COLO829 (cell line): Measurements from ENCODE around the gene SPATA6.
"Not testable (repeated sequence)": the region's sequence is repeated elsewhere in the genome, so short reads cannot be mapped to it uniquely, and the experiment has no call there.

ENCODE experiments used
- DNase-seq: peaks from one replicate; pipeline ENCODE4 v3.0.0; 2012; ENCODE audit warnings: low spot score

Gene SPATA6

DNA sequence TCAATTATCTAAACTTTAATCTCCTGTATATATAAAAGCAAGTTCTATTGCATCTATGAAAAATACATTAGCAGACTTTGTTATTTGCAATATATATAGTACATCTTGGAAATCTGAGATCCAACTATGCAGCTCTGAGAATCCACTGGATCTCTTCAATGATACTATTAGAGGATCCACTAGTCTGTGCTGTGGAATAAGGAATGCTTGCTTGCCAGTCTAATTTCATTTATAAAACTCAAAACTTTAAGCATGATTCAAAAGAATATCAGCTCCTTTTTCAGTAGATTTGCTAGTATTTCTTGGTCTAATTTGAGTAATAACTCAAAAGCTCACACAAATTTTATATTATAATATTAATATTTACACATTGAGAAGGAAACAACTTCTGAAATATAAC lies 115.1 kb downstream of the SPATA6 start:
- DNase-seq: no peak

DNA sequence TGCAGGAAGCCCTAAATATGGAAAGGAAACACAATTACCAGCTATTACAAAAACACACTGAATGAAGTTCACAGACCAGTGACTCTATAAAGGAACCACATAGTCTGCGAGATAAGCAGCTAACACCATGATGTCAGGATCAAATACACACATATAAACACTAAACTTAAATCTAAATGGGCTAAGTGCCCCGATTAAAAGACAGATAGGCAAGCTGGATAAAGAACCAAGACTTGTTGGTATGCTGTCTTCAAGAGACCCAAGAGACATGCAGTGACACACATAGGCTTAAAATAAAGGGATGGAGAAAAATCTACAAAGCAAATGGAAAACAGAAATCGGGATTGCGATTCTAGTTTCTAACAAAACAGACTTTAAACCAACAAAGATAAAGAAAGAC lies 127.6 kb downstream of the SPATA6 start:
- DNase-seq: no peak

- DNase-seq: peak; percentile 22
These were observed 130.8 kb downstream of the SPATA6 start for GRCh38 chr1:48341221-48341620.

GRCh38 chr1:48338257-48338656 lies 133.7 kb downstream of the SPATA6 start:
- DNase-seq: no peak

DNA sequence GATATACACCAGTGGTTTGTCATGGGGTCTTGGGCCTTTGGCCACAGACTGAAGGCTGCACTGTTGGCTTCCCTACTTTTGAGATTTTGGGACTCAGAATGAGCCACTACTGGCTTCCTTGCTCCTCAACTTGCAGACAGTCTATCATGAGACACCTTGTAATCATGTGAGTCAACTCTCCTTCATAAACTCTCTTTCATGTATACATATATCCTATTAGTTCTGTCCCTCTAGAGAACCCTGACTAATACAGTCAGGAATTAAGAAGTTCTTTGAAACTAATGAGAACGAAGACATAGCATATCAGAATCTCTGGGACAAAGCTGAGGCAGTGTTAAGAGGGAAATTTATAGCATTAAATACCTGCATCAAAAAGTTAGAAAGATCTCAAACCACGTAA lies 138.7 kb downstream of the SPATA6 start:
- no peak for DNase-seq

GRCh38 chr1:48332115-48332514 lies 139.9 kb downstream of the SPATA6 start:
- DNase-seq: no peak

- DNase-seq: no peak
These were observed 142.1 kb downstream of the SPATA6 start for GRCh38 chr1:48329905-48330304.

GRCh38 chr1:48329486-48329885 lies 142.5 kb downstream of the SPATA6 start:
- DNase-seq: no peak

DNA sequence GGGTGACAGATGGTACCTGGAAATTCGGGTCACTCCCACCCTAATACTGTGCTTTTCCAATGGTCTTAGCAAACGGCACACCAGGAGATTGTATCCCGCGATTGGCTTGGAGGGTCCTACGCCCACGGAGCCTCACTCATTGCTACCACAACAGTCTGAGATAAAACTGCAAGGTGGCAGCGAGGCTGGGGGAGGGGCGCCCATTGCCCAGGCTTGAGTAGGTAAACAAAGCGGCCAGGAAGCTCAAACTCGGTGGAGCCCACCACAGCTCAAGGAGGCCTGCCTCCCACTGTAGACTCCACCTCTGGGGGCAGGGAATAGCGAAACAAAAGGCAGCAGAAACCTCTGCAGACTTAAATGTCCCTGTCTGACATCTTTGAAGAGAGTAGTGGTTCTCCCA lies 160.2 kb downstream of the SPATA6 start:
- not testable (repeated sequence) for DNase-seq

GRCh38 chr1:48309564-48310082 lies 162.4 kb downstream of the SPATA6 start:
- DNase-seq: no peak

DNA sequence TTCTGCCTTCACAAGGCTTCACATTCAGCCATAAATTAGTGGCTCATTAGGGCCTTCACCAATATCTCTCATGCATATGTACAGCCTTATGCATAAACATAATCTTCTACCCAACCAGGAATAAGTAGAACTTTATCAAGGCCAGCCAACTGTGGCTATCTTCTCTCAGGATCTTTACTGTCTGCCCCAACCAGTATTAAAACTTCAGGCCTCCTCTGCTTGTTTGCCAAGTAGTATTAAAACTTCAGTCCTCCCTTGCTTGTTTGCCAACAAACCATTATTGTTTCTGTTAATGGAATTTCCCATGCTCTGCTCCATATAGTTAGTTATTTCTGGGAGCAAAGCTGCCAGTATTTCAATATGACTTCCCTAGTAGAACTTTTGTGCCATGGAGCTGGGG lies 169.4 kb downstream of the SPATA6 start:
- DNase-seq: no peak

GRCh38 chr1:48294656-48295055 lies 177.3 kb downstream of the SPATA6 start:
- DNase-seq: no peak

GRCh38 chr1:48294094-48294493 lies 177.9 kb downstream of the SPATA6 start:
- DNase-seq: not testable (repeated sequence)

- DNase-seq: no peak
These were observed 179.3 kb downstream of the SPATA6 start for GRCh38 chr1:48292706-48293105.

DNA sequence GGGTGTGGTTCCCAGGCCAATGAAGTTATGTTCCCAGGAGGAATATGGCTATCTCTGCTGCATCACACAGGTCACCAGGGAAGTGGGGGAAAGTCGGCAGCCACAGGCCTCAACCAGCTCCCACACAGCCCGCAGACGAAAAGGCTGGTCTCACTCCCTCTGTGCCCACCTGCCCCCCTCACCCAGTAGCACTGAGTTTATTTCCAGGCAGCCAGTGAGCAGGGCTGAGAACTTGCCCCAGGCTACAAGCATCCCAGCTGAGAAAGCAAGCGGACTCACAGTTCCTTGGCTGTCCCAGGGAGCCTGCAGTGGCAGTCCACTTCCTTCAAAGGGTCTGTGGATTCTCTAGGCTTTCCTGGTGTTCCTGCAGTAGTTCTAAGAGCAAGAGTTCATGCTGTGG lies 180.6 kb downstream of the SPATA6 start:
- DNase-seq: no peak

DNA sequence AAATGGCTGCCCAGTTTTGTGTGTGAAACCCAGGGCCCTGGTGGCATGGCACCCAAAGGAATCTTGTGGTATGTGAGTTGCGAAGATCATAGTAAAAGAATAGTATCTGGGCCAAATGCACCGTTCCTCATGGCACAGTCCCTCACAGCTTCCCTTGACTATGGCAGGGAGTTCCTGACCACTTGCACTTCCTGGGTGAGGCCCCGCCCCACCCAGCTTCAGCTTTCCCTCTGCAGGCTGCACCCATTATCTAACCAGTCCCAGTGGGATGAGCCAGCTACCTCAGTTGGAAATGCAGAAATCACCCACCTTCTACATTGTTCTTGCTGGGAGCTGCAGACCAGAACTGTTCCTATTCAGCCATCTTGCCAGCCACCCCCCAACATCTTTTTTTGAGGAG lies 186.5 kb downstream of the SPATA6 start:
- no peak for DNase-seq

GRCh38 chr1:48284696-48285420 lies 187.1 kb downstream of the SPATA6 start:
- DNase-seq: not testable (repeated sequence)

- not testable (repeated sequence) for DNase-seq
These were observed 189.7 kb downstream of the SPATA6 start for GRCh38 chr1:48282329-48282728.

DNA sequence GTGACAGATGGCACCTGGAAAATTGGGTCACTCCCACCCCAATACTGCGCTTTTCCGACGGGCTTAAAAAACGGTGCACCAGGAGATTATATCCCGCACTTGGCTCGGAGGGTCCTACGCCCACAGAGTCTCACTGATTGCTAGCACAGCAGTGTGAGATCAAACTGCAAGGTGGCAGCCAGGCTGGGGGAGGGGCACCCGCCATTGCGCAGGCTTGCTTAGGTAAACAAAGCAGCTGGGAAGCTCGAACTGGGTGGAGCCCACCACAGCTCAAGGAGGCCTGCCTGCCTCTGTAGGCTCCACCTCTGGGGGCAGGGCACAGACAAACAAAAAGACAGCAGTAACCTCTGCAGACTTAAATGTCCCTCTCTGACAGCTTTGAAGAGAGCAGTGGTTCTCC lies 194.6 kb downstream of the SPATA6 start:
- DNase-seq: not testable (repeated sequence)

GRCh38 chr1:48266576-48266975 lies 205.4 kb downstream of the SPATA6 start:
- no peak for DNase-seq

- DNase-seq: no peak
These were observed 209.0 kb downstream of the SPATA6 start for GRCh38 chr1:48263041-48263440.

GRCh38 chr1:48261881-48262400 lies 210.1 kb downstream of the SPATA6 start:
- no peak for DNase-seq

GRCh38 chr1:48258106-48258505 lies 213.9 kb downstream of the SPATA6 start:
- DNase-seq: no peak

GRCh38 chr1:48254254-48254653 lies 217.8 kb downstream of the SPATA6 start:
- DNase-seq: no peak
